Activated T-helper 17 cell treated with anti-CD3 and anti-CD28 coated beads, Interleukin-2, amount 50 U/mL, for 72 hours (primary cell): Measurements from ENCODE around the gene PTGES3. TPM values are rescaled to one million over a fixed set of nuclear protein-coding genes. Genes with fewer than 3 reads are reported as not detected.
"Not testable (repeated sequence)": the region's sequence is repeated elsewhere in the genome, so short reads cannot be mapped to it uniquely, and the experiment has no call there.

ENCODE experiments used
- ATAC-seq: fragments of 150-1000 bp; cut with Tn5 transposase; replicated peaks from 2 replicates; pipeline ENCODE4 v1.10.0; 2021; ENCODE audit warnings: mild to moderate bottlenecking, moderate library complexity
- H3K27ac Mint-ChIP-seq: one replicate; pipeline ENCODE4 v1.8.0; 2022; ENCODE audit warnings: mixed read lengths
- H3K27me3 Mint-ChIP-seq: one replicate; pipeline ENCODE4 v1.8.0; 2022; ENCODE audit warnings: mixed read lengths
- H3K36me3 Mint-ChIP-seq: one replicate; pipeline ENCODE4 v1.8.0; 2022; ENCODE audit warnings: low read depth, mild to moderate bottlenecking, mixed read lengths
- H3K4me1 Mint-ChIP-seq: one replicate; pipeline ENCODE4 v1.8.0; 2022; ENCODE audit warnings: mixed read lengths
- H3K4me3 Mint-ChIP-seq: one replicate; pipeline ENCODE4 v1.8.0; 2022; ENCODE audit warnings: mild to moderate bottlenecking, mixed read lengths
- H3K9me3 Mint-ChIP-seq: one replicate; pipeline ENCODE4 v1.8.0; 2022; ENCODE audit warnings: mixed read lengths
- total RNA-seq, 2 donors: library from RNA; stranded (reverse); gene quantifications; one replicate each; pipeline ENCODE4 v1.2.3, GENCODE V29; 2022

PTGES3 gene
- 100 to 1,000 TPM; 278 to 391 TPM for total RNA-seq

DNA sequence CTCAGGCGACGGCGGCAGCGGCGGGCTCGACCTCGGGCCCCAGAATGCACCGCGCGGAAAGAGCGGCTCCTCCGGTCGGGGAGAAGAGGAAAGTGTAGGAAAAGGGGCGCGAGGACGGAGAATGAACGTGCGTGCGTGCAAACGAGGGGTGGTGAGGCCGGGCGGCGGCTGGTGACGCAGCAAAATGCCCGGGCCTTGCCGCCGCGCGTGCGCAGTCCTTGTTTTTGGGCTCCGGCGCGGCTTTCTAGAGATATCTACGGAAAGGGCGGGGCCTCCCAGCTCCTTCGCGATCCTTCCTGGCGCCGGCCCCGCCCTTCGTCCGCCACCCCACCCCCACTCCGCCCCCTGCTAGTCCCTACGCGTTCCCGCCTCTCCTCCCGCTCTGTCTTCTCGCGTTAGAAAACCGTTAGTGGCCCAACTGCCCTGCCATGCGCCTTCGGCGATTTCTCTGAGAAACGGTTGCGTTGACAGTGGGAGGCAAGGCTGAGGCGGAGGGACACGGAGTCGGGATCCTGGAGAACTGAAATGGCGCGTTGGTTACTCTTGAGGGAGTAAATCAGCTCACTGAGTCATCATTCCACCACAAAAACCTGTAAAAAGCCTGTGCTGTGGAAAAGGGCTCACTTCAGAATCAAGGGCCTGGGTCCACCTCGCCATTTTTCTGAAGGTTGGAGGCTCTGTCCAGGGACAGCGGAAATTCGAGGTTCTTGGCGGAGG, at the start of gene PTGES3:
Gene PTGES3 (minus strand): TSS at position 156 of the 717 bp plus-strand sequence. CDS start 285 bp downstream, outside the sequence.
- no peaks in the 10 kb centered on the region for H3K27me3 Mint-ChIP-seq
- H3K4me3 Mint-ChIP-seq, result peak within 1 kb of the TSS; percentile 95
- peak; percentile 78 for ATAC-seq
- peak within 1 kb of the TSS; percentile 96 for H3K27ac Mint-ChIP-seq
- peaks cover 8% of the 10 kb centered on the region for H3K4me1 Mint-ChIP-seq
- peaks cover 58% of the 10 kb centered on the region for H3K36me3 Mint-ChIP-seq
- no peaks in the 10 kb centered on the region for H3K9me3 Mint-ChIP-seq

GRCh38 chr12:56728139-56728861, 40.2 kb upstream of the PTGES3 start:
- no peaks in the 10 kb centered on the region for H3K9me3 Mint-ChIP-seq
- no peak overlapping the region for H3K4me3 Mint-ChIP-seq
- H3K27ac Mint-ChIP-seq, result no peak overlapping the region
- peaks cover 8% of the 10 kb centered on the region for H3K4me1 Mint-ChIP-seq
- ATAC-seq, result no peak
- H3K27me3 Mint-ChIP-seq, result no peaks in the 10 kb centered on the region
- peaks cover 81% of the 10 kb centered on the region for H3K36me3 Mint-ChIP-seq

DNA sequence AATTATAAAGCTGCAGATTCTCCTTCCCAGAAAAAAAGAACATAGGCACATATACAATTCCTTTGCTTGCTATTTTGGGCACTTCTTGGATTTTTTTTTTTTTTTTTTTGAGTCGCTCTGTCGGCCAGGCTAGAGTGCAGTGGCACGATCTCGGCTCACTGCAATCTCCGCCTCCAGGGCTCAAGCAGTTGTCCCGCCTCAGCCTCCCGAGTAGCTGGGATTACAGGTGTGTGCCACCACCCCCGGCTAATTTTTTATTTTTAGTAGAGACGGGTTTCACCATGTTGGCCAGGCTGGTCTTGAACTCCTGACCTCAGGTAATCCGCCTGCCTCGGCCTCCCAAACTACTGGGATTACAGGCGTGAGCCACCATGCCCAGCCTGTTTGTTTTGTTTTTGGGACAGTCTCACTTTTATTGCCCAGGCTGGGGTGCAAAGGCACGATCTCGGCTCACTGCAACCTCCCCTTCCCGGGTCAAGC, 38.2 kb upstream of the PTGES3 start:
- not testable (repeated sequence) for H3K27me3 Mint-ChIP-seq, H3K9me3 Mint-ChIP-seq, ATAC-seq
- Mint-ChIP-seq H3K27ac (peak overlapping the region; percentile 98), H3K36me3 (peaks cover 81% of the 10 kb centered on the region), H3K4me1 (peaks cover 22% of the 10 kb centered on the region), H3K4me3 (peak overlapping the region; percentile 97)

DNA sequence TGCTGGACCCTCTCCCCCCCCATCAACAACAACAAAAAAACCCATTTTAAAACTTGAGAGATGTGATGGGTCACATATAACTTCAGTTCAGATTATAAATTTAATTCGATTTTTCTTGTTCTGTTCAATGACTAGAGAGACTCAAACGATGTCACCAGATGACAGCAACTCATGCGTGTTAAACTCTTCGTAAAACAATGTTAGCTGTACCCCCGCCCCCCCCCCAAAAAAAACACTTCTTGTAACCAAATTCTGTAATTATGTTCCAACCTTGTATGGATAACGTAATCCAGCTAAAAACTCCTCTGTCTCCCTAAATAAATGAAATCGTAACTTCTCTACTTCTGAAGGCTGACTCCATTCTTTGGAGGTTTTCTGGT, 37.6 kb upstream of the PTGES3 start:
- ATAC-seq, result no peak
- Mint-ChIP-seq H3K4me1 (peaks cover 27% of the 10 kb centered on the region), H3K9me3 (no peaks in the 10 kb centered on the region), H3K27ac (peak overlapping the region; percentile 98), H3K36me3 (peaks cover 81% of the 10 kb centered on the region), H3K27me3 (no peaks in the 10 kb centered on the region), H3K4me3 (peak overlapping the region; percentile 97)

DNA sequence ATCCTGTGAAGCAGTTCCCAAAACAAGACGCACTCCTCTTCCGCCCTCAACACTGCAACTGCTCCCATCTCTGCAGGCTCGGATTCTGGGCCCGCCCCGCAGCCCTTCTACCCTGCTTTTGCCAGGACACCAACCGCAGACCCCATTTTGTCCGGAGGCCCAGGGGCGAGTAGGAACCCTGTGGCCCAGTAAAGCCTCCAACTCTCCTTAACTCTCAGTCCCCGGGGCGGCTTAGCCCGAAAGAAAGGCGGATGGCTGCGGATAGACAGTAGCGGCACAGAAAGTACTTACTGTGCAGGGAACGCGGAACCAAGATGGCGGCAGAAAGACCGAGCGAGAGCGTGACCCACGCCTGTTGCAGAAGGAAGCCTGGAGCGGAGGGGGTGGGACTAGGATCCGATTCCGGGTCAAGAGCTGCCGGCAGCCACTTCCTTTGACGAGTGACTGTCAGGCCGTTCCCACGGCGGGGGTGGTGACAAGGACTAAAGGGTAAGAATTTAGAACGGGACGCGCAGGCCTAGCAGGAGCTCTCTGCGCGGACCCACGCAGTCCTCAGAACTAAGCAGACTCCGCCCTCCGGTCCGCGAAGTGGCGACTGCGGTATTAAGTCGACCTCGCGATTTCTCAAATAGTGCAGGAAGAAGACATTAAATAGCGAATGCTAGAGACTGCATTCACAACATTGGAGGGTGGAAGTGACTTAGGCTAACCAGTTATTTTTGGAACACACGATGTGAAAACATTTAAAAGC, 37.1 kb upstream of the PTGES3 start, which contains the start of gene NACA:
Gene NACA (minus strand): TSS at position 328 of the 751 bp plus-strand sequence. CDS start 778 bp downstream, outside the sequence.
- H3K4me3 Mint-ChIP-seq, result peak within 1 kb of the TSS; percentile 97
- H3K9me3 Mint-ChIP-seq, result no peaks in the 10 kb centered on the region
- peaks cover 33% of the 10 kb centered on the region for H3K4me1 Mint-ChIP-seq
- no peaks in the 10 kb centered on the region for H3K27me3 Mint-ChIP-seq
- peak; percentile 98 for ATAC-seq
- H3K27ac Mint-ChIP-seq, result peak within 1 kb of the TSS; percentile 98
- peaks cover 84% of the 10 kb centered on the region for H3K36me3 Mint-ChIP-seq

- H3K27me3 Mint-ChIP-seq, result no peaks in the 10 kb centered on the region
- peaks cover 84% of the 10 kb centered on the region for H3K36me3 Mint-ChIP-seq
- H3K9me3 Mint-ChIP-seq, result no peaks in the 10 kb centered on the region
- peaks cover 38% of the 10 kb centered on the region for H3K4me1 Mint-ChIP-seq
- ATAC-seq, result no peak
- H3K4me3 Mint-ChIP-seq, result peak overlapping the region; percentile 97
- peak overlapping the region; percentile 98 for H3K27ac Mint-ChIP-seq
These were observed 36.6 kb upstream of the PTGES3 start for GRCh38 chr12:56724701-56724971.

GRCh38 chr12:56723889-56724700, 36.0 kb upstream of the PTGES3 start:
- Mint-ChIP-seq H3K4me1 (peaks cover 43% of the 10 kb centered on the region), H3K27me3 (no peaks in the 10 kb centered on the region), H3K36me3 (peaks cover 84% of the 10 kb centered on the region), H3K4me3 (peak overlapping the region; percentile 97), H3K9me3 (no peaks in the 10 kb centered on the region), H3K27ac (peak overlapping the region; percentile 98)
- ATAC-seq, result no peak

- Mint-ChIP-seq H3K27me3 (no peaks in the 10 kb centered on the region), H3K27ac (peak overlapping the region; percentile 98), H3K36me3 (peaks cover 83% of the 10 kb centered on the region), H3K4me3 (peak overlapping the region; percentile 97), H3K4me1 (peaks cover 49% of the 10 kb centered on the region), H3K9me3 (no peaks in the 10 kb centered on the region)
- ATAC-seq, result no peak
These were observed 35.3 kb upstream of the PTGES3 start for GRCh38 chr12:56723352-56723751.

DNA sequence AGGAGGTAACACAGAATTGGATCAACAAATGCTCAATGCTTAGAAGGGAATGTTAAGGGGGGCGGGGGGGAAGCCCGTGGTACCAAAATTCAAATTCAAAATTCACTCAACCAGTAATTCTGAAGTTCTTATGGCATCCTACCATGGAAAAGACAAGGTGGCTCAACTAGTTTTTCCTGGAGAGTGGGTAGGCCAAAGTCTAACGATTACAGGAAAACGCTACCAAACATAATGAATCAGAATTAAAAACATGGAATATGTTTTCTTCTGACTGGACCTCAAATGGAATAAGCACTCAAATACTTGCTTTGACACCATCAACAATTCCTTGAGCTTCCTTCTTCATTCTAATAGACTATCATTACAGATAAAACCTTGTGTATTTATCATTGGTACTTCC, 34.7 kb upstream of the PTGES3 start:
- no peaks in the 10 kb centered on the region for H3K9me3 Mint-ChIP-seq
- H3K27me3 Mint-ChIP-seq, result no peaks in the 10 kb centered on the region
- no peak for ATAC-seq
- H3K4me3 Mint-ChIP-seq, result peak overlapping the region; percentile 97
- peak overlapping the region; percentile 98 for H3K27ac Mint-ChIP-seq
- H3K36me3 Mint-ChIP-seq, result peaks cover 78% of the 10 kb centered on the region
- peaks cover 49% of the 10 kb centered on the region for H3K4me1 Mint-ChIP-seq

- no peaks in the 10 kb centered on the region for H3K27me3 Mint-ChIP-seq
- peaks cover 79% of the 10 kb centered on the region for H3K36me3 Mint-ChIP-seq
These were observed 33.6 kb upstream of the PTGES3 start for GRCh38 chr12:56721721-56722120.

GRCh38 chr12:56721216-56721615, 33.1 kb upstream of the PTGES3 start:
- Mint-ChIP-seq H3K4me3 (peak overlapping the region; percentile 97), H3K4me1 (peaks cover 58% of the 10 kb centered on the region), H3K27ac (peak overlapping the region; percentile 98), H3K36me3 (peaks cover 84% of the 10 kb centered on the region), H3K27me3 (no peaks in the 10 kb centered on the region), H3K9me3 (no peaks in the 10 kb centered on the region)
- ATAC-seq, result no peak

More at GRCh38 chr12:56721721-56722120, 33.6 kb upstream of the PTGES3 start:
- peak overlapping the region; percentile 97 for H3K4me3 Mint-ChIP-seq
- H3K27ac Mint-ChIP-seq, result peak overlapping the region; percentile 98
- no peaks in the 10 kb centered on the region for H3K9me3 Mint-ChIP-seq
- no peak for ATAC-seq
- H3K4me1 Mint-ChIP-seq, result peaks cover 53% of the 10 kb centered on the region

GRCh38 chr12:56720731-56721151, 32.7 kb upstream of the PTGES3 start:
- ATAC-seq, result no peak
- Mint-ChIP-seq H3K9me3 (no peaks in the 10 kb centered on the region), H3K27me3 (no peaks in the 10 kb centered on the region), H3K27ac (peak overlapping the region; percentile 98), H3K4me3 (peak overlapping the region; percentile 97), H3K36me3 (peaks cover 88% of the 10 kb centered on the region), H3K4me1 (peaks cover 59% of the 10 kb centered on the region)

DNA sequence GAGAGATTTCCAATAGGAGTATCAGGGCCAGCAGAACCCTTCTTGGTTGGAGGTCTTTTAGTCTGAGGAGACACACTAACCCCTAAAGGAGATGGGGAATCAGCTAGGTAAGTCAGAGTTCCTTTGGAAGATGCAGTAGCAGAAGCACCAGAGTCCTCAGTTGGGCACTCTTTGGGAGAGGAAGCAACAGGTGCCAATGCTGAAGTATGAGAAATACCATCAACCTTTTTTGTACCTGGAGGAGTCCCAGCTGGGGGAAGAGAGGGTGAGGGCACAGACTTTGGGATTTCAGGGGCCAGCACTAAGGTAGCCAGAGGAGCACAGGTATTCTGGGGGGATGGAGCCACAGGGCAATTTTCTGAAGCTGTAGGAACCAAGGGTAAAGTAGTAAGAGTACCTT, 31.0 kb upstream of the PTGES3 start:
- Mint-ChIP-seq H3K4me1 (peaks cover 60% of the 10 kb centered on the region), H3K36me3 (peaks cover 90% of the 10 kb centered on the region), H3K27me3 (no peaks in the 10 kb centered on the region), H3K27ac (peak overlapping the region; percentile 98), H3K9me3 (no peaks in the 10 kb centered on the region), H3K4me3 (peak overlapping the region; percentile 97)
- ATAC-seq, result no peak

DNA sequence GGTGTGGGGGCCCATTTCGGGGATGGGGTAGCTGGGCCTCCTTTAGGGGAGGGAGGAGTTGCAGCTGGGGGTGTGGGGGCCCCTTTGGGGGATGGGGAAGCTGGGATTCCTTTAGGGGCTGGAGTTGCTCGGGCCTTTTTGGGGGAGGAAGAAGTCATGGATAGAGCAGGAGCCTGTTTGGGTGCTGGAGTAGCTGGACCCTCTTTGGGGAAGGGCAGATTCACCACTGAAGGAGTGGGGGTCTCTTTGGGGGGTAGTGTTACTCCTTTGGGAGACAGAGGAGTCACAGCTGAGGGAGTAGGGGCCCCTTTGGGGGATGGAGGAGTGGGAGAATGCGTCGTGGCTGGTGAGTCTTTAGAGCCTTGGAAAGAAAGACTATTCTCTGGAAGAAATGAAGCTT, 30.6 kb upstream of the PTGES3 start:
- no peak for ATAC-seq
- Mint-ChIP-seq H3K4me3 (peak overlapping the region; percentile 97), H3K4me1 (peaks cover 60% of the 10 kb centered on the region), H3K36me3 (peaks cover 90% of the 10 kb centered on the region), H3K27me3 (no peaks in the 10 kb centered on the region), H3K9me3 (no peaks in the 10 kb centered on the region), H3K27ac (peak overlapping the region; percentile 98)
